GM20431 (cell line): ENCODE data around the gene ARHGAP8.
"Not testable (repeated sequence)": the region's sequence is repeated elsewhere in the genome, so short reads cannot be mapped to it uniquely, and the experiment has no call there.

Experiments
- in situ Hi-C: fragments of 300-500 bp; cut with MseI, MboI; formaldehyde crosslinking; loops from one replicate; pipeline ENCODE4 v1.15.0; 2020; ENCODE audit warnings: low sequenced_read_pairs; ENCODE audit not compliant: unreplicated experiment

Gene ARHGAP8

GRCh38 chr22:44892803-44893730, 140.7 kb downstream of the ARHGAP8 start:
- in situ Hi-C loops: no loop called here

GRCh38 chr22:44893731-44894080, 141.3 kb downstream of the ARHGAP8 start:
- in situ Hi-C loops: no loop called here

- in situ Hi-C loops: no loop called here
Measured at GRCh38 chr22:44894321-44894720, 141.9 kb downstream of the ARHGAP8 start.

- in situ Hi-C loops: no loop called here
Measured at GRCh38 chr22:44894782-44895181, 142.4 kb downstream of the ARHGAP8 start.

GRCh38 chr22:44895296-44896055, 143.1 kb downstream of the ARHGAP8 start:
- in situ Hi-C loops: no loop called here

GRCh38 chr22:44898236-44898635, 145.9 kb downstream of the ARHGAP8 start:
- in situ Hi-C loops: no loop called here

GRCh38 chr22:44901301-44901700, 148.9 kb downstream of the ARHGAP8 start:
- in situ Hi-C loops: no loop called here

- in situ Hi-C loops: not testable (repeated sequence)
Measured at GRCh38 chr22:44903164-44903563, 150.8 kb downstream of the ARHGAP8 start.

- in situ Hi-C loops: not testable (repeated sequence)
Measured at GRCh38 chr22:44904492-44905152, 152.2 kb downstream of the ARHGAP8 start.

- in situ Hi-C loops: no loop called here
Measured at GRCh38 chr22:44906248-44906936, 154.0 kb downstream of the ARHGAP8 start.

- in situ Hi-C loops: no loop called here
Measured at GRCh38 chr22:44906999-44907644, 154.7 kb downstream of the ARHGAP8 start.

- in situ Hi-C loops: no loop called here
Measured at GRCh38 chr22:44907765-44908737, 155.7 kb downstream of the ARHGAP8 start.

GRCh38 chr22:44909241-44909640, 156.9 kb downstream of the ARHGAP8 start:
- in situ Hi-C loops: no loop called here
